ENCODE measurements around the gene ACSF2. TPM values are rescaled to one million over a fixed set of nuclear protein-coding genes. Genes with fewer than 3 reads are reported as not detected.
A peak's percentile ranks its signal among the peaks of the same experiment; 100 is the strongest.

Gene ACSF2
- total RNA-seq, 6 donors from 2014 or later = 52.3 to 239 (median 120) TPM

- no peak for TF ChIP-seq CTCF (IDR thresholded peaks at IDR 0.05)
- TF ChIP-seq EP300 (IDR thresholded peaks at IDR 0.05) = no peak
- no peak for TF ChIP-seq POLR2AphosphoS5 (IDR thresholded peaks at IDR 0.05)
- TF ChIP-seq POLR2A (IDR thresholded peaks at IDR 0.05) = no peak
- no peaks in the 10 kb centered on the region for H3K9me3 ChIP-seq
- peaks cover 31 to 64% (median 38%) of the 10 kb centered on the region in 4 donors for H3K4me1 ChIP-seq
- H3K27ac ChIP-seq = no peak overlapping the region
- no peak overlapping the region for H3K4me3 ChIP-seq
- DNase-seq = no peak
- no peaks in the 10 kb centered on the region for H3K27me3 ChIP-seq
- 87 to 95% methylated on average over 2 of the region's 2 CpGs for WGBS, 2 donors
- ATAC-seq (ENCODE audit: low FRiP score in 2 of 2) = no peak
- no peaks in the 10 kb centered on the region for H3K36me3 ChIP-seq
Measured at GRCh38 chr17:50422738-50423137, 3.3 kb upstream of the ACSF2 start.

DNA sequence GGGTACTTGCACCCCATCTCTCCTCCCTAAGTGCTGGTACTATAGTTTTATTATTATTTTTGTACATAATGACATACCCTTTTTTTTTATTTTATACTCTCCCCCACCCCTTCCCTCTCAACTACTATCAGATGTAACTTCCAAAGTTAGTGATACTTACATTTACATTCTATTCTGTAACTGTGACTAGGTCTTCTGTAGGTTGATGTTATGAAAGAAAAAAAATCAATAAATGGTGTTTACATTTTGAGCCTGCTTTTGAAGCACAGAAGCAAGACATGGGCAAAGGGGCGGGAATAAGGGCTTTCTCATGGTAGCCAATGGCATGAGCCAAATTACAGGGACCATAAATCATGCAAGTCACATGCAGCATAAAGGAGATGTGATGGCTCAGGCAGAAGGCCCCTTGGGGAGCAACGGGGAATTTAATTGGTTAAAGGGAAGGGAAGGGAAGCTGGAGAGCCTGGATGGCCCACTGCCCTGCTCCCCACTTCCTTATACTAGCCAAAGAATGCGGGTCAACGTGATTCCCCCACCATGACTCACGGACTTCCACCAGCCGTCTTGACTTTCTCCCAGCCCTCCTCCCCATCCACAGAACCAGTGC is 2.4 kb upstream of the ACSF2 start:
- DNase-seq = peak in 1 of 2 donors; percentile 83
- peaks cover 33 to 73% (median 46%) of the 10 kb centered on the region in 4 donors for H3K4me1 ChIP-seq

DNA sequence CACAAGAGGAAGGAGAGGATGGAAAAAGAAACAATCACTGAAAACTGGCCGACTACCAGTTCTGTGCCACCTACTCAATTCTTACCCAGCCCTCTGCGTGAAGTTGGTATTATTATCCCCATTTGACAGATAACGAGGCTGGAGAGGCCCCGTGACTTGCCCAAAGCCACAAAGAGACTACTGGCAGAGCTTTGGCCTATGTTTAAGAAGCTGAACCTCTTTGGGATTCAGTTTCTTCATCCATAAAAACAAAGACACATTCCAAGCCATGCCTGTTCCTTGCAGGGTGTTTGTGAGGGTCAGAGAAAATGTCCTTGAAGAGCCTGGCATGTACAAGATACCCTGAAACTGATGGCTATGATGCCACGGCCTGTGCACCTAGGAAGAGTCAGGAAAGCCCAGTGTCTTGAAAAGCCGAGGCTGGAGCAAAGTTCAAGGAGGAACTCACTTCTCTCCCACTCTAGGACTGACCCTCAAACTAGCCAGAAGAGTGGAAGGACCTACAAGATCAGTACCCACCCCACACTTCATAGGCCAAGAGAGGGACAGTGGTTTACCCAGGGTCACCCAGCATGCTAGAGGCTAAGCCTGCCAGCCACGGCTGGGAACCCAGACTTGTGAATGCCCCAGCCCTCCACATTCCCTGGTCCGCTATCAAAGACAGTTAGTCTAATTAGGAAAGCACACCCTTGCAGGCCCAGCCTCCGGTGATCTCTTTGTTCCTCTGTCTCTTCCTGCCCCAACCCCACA is 1.6 kb upstream of the ACSF2 start:
- no peaks in the 10 kb centered on the region for H3K27me3 ChIP-seq
- ATAC-seq (ENCODE audit: low FRiP score in 2 of 2) (no peak), DNase-seq (no peak)
- 73 to 84% methylated on average over 8 to 9 of the region's 9 CpGs for WGBS, 2 donors
- H3K36me3 ChIP-seq = no peaks in the 10 kb centered on the region
- TF ChIP-seq EP300 (IDR thresholded peaks at IDR 0.05) (no peak), POLR2A (IDR thresholded peaks at IDR 0.05) (no peak), POLR2AphosphoS5 (IDR thresholded peaks at IDR 0.05) (no peak), CTCF (IDR thresholded peaks at IDR 0.05) (no peak)
- H3K4me3 ChIP-seq = no peak overlapping the region
- no peaks in the 10 kb centered on the region for H3K9me3 ChIP-seq
- peaks cover 33 to 81% (median 49%) of the 10 kb centered on the region in 4 donors for H3K4me1 ChIP-seq
- H3K27ac ChIP-seq = peak overlapping the region; percentile 32 to 90 (median 73)

More for the DNA sequence above, 2.4 kb upstream of the ACSF2 start:
- H3K9me3 ChIP-seq = no peaks in the 10 kb centered on the region
- ATAC-seq (ENCODE audit: low FRiP score in 2 of 2) = peak in 1 of 2 donors; percentile 66
- peak overlapping the region; percentile 32 to 86 (median 50) for H3K27ac ChIP-seq
- no peak overlapping the region for H3K4me3 ChIP-seq
- 45 to 51% methylated on average over 6 of the region's 6 CpGs for WGBS, 2 donors
- no peaks in the 10 kb centered on the region for H3K36me3 ChIP-seq
- H3K27me3 ChIP-seq = no peaks in the 10 kb centered on the region
- TF ChIP-seq POLR2A (IDR thresholded peaks at IDR 0.05) (no peak), EP300 (IDR thresholded peaks at IDR 0.05) (no peak), CTCF (IDR thresholded peaks at IDR 0.05) (no peak), POLR2AphosphoS5 (IDR thresholded peaks at IDR 0.05) (no peak)

GRCh38 chr17:50424996-50425681 is 879 bp upstream of the ACSF2 start:
- no peaks in the 10 kb centered on the region for H3K9me3 ChIP-seq
- peak overlapping the region in 3 of 4 donors; percentile 60 to 86 (median 81) for H3K4me3 ChIP-seq
- H3K36me3 ChIP-seq = no peaks in the 10 kb centered on the region
- H3K27ac ChIP-seq = peak overlapping the region in 3 of 4 donors; percentile 60 to 90 (median 86)
- DNase-seq (no peak), ATAC-seq (ENCODE audit: low FRiP score in 2 of 2) (no peak)
- peaks cover 33 to 87% (median 49%) of the 10 kb centered on the region in 4 donors for H3K4me1 ChIP-seq
- H3K27me3 ChIP-seq = no peaks in the 10 kb centered on the region
- WGBS, 2 donors = 80 to 88% methylated on average over 3 to 8 of the region's 8 CpGs
- no peak for TF ChIP-seq CTCF (IDR thresholded peaks at IDR 0.05)
- no peak for TF ChIP-seq POLR2AphosphoS5 (IDR thresholded peaks at IDR 0.05)
- no peak for TF ChIP-seq POLR2A (IDR thresholded peaks at IDR 0.05)

All from upper lobe of left lung (tissue), 6 donors.